GM21360 (cell line): ENCODE measurements around the gene KLK5.

Experiments
- ATAC-seq: cut with Tn5 transposase; IDR thresholded peaks from one replicate; pipeline ENCODE4 v1.9.1; 2021; ENCODE audit warnings: mild to moderate bottlenecking, moderate library complexity; ENCODE audit not compliant: unreplicated experiment

KLK5 gene

DNA sequence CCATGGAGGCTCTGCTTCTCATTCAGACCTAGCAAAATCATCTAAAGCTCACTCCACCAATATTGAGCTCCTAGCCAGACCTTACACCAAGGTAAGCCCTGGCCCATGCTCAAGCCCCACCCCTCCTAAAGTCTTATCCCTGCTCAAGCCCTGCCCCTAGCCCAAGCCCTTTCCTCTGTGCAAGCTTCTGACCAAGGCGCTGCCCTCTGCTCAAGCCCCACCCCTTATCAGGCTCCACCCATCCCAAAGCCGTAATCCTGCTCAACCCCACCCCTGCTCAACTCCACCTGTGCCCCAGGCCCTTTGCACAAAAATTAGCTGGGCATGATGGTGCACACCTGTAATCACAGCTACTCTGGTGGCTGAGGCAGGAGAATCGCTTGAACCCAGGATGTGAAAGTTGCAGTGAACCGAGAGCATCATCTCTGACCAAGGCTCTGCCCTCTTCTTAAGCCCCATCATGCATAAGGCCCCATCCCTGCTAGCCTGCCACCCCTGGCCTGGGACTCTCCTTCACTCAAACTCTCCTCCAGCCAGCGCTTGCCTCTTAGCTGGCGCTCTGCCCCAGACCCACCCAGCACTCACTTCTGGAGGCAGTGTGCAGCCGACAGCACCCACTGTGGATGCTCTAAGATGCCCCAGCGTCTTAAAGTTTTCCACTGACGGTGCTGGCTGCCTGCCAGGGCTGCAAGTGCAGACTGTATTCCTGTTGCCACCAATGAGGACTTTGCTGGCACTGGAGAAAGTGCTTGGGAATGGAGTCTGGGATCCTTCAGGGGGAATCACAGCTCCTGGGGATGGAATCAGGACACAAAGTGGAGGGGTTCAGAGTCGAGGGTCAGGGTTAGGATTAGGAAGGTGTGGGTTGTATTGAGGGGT, 58.1 kb downstream of the KLK5 start:
- ATAC-seq = no peak
